T-helper 2 cell (primary cell): ENCODE data around the gene MIER2.
A peak's percentile ranks its signal among the peaks of the same experiment; 100 is the strongest.
"Not testable (repeated sequence)": the region's sequence is repeated elsewhere in the genome, so short reads cannot be mapped to it uniquely, and the experiment has no call there.

Experiments used
- DNase-seq, 5 experiments: peaks; one replicate each; pipeline versions ENCODE4 v3.0.0 to v3.0.0-alpha.2; 2012 to 2022
- total RNA-seq, 2 donors: gene quantifications; one replicate each; lab custom pipeline; 2026; lab: John Stamatoyannopoulos, UW

Gene MIER2
- total RNA-seq: 9.0 to 12.2 reads per million in 2 donors

GRCh38 chr19:344625-345319 is at the start of gene MIER2:
Gene MIER2, minus strand, starts transcription at chr19:344796. Its CDS starts 14 bp downstream, at chr19:344782.
- DNase-seq: peak; percentile 82 to 87 (median 84)

- not testable (repeated sequence) for DNase-seq
Observed at GRCh38 chr19:393560-393959, 49.0 kb upstream of the MIER2 start.

- DNase-seq: no peak
Observed at GRCh38 chr19:392375-392970, 47.9 kb upstream of the MIER2 start.

GRCh38 chr19:391726-392374 is 47.3 kb upstream of the MIER2 start:
- no peak for DNase-seq

- no peak for DNase-seq
Observed at GRCh38 chr19:391207-391557, 46.6 kb upstream of the MIER2 start.

- DNase-seq: no peak
Observed at GRCh38 chr19:390386-391206, 46.0 kb upstream of the MIER2 start.

GRCh38 chr19:389935-390289 is 45.3 kb upstream of the MIER2 start:
- DNase-seq: no peak

- DNase-seq: no peak
Observed at GRCh38 chr19:389255-389934, 44.8 kb upstream of the MIER2 start.

GRCh38 chr19:388691-389090 is 44.1 kb upstream of the MIER2 start:
- no peak for DNase-seq

GRCh38 chr19:387777-388176 is 43.2 kb upstream of the MIER2 start:
- no peak for DNase-seq

- not testable (repeated sequence) for DNase-seq
Observed at GRCh38 chr19:386632-387301, 42.2 kb upstream of the MIER2 start.

- DNase-seq: not testable (repeated sequence)
Observed at GRCh38 chr19:386189-386588, 41.6 kb upstream of the MIER2 start.

- no peak for DNase-seq
Observed at GRCh38 chr19:384799-385169, 40.2 kb upstream of the MIER2 start.

GRCh38 chr19:383922-384798 is 39.6 kb upstream of the MIER2 start:
- DNase-seq: no peak

- no peak for DNase-seq
Observed at GRCh38 chr19:383040-383439, 38.4 kb upstream of the MIER2 start.

- peak in 3 of 5 experiments; percentile 18 to 77 (median 28) for DNase-seq
Observed at GRCh38 chr19:382578-382977, 38.0 kb upstream of the MIER2 start.

- DNase-seq: not testable (repeated sequence)
Observed at GRCh38 chr19:381901-382300, 37.3 kb upstream of the MIER2 start.

GRCh38 chr19:380618-381219 is 36.1 kb upstream of the MIER2 start:
- not testable (repeated sequence) for DNase-seq

- DNase-seq: no peak
Observed at GRCh38 chr19:379796-380195, 35.2 kb upstream of the MIER2 start.

- no peak for DNase-seq
Observed at GRCh38 chr19:378706-379105, 34.1 kb upstream of the MIER2 start.
